HG03066 (cell line): ENCODE data around the gene KRTAP10-10.
"Not testable (repeated sequence)": the region's sequence is repeated elsewhere in the genome, so short reads cannot be mapped to it uniquely, and the experiment has no call there.

ENCODE experiments used
- ATAC-seq: cut with Tn5 transposase; IDR thresholded peaks from one replicate; pipeline ENCODE4 v1.9.1; 2021; ENCODE audit warnings: low read depth; ENCODE audit not compliant: unreplicated experiment

Gene KRTAP10-10

GRCh38 chr21:44648557-44649311, 11.6 kb downstream of the KRTAP10-10 start:
- no peak for ATAC-seq

GRCh38 chr21:44649521-44650100, 12.5 kb downstream of the KRTAP10-10 start:
- no peak for ATAC-seq

GRCh38 chr21:44650265-44650972, 13.3 kb downstream of the KRTAP10-10 start:
- no peak for ATAC-seq

- ATAC-seq = no peak
Measured at GRCh38 chr21:44650973-44651675, 14.0 kb downstream of the KRTAP10-10 start.

- no peak for ATAC-seq
Measured at GRCh38 chr21:44653123-44653522, 16.0 kb downstream of the KRTAP10-10 start.

- ATAC-seq = no peak
Measured at GRCh38 chr21:44653656-44654575, 16.8 kb downstream of the KRTAP10-10 start.

GRCh38 chr21:44654576-44655175, 17.5 kb downstream of the KRTAP10-10 start, which contains the start of gene KRTAP12-4:
Gene KRTAP12-4 (minus strand): TSS chr21:44654659. CDS start chr21:44654614, 45 bp downstream.
- ATAC-seq = no peak

- ATAC-seq = no peak
Measured at GRCh38 chr21:44656868-44657267, 19.7 kb downstream of the KRTAP10-10 start.

GRCh38 chr21:44657635-44658540, 20.7 kb downstream of the KRTAP10-10 start, which contains the start of gene KRTAP12-3:
Gene KRTAP12-3 (plus strand): TSS chr21:44657932. CDS start chr21:44657980, 48 bp downstream.
- no peak for ATAC-seq

GRCh38 chr21:44658541-44658910, 21.4 kb downstream of the KRTAP10-10 start:
- no peak for ATAC-seq

GRCh38 chr21:44658913-44659595, 21.9 kb downstream of the KRTAP10-10 start:
- no peak for ATAC-seq

GRCh38 chr21:44661567-44661966, 24.4 kb downstream of the KRTAP10-10 start:
- ATAC-seq = not testable (repeated sequence)

- ATAC-seq = no peak
Measured at GRCh38 chr21:44664691-44665090, 27.5 kb downstream of the KRTAP10-10 start.

GRCh38 chr21:44666401-44667320, 29.5 kb downstream of the KRTAP10-10 start, which contains the start of gene KRTAP12-2:
Gene KRTAP12-2 (minus strand): TSS chr21:44666927. CDS start chr21:44666886, 41 bp downstream.
- no peak for ATAC-seq

GRCh38 chr21:44667612-44668011, 30.5 kb downstream of the KRTAP10-10 start:
- no peak for ATAC-seq

GRCh38 chr21:44670642-44671432, 33.7 kb downstream of the KRTAP10-10 start:
- ATAC-seq = no peak
